HUES6 (cell line): ENCODE data around the gene IRGQ.

Experiments used
- H3K27ac ChIP-seq: 2 replicates; pipeline ENCODE4 v1.7.0; 2013; ENCODE audit warnings: low read depth, mild to moderate bottlenecking, low read length, inconsistent platforms
- H3K27me3 ChIP-seq: 2 replicates; pipeline ENCODE4 v1.6.1; 2013; ENCODE audit warnings: low read length; ENCODE audit not compliant: control insufficient read depth, insufficient read depth
- H3K36me3 ChIP-seq: 2 replicates; pipeline ENCODE4 v1.6.1; 2013; ENCODE audit warnings: low read length; ENCODE audit not compliant: control insufficient read depth, insufficient read depth
- H3K4me1 ChIP-seq: 2 replicates; pipeline ENCODE4 v1.6.1; 2013; ENCODE audit warnings: low read length; ENCODE audit not compliant: control insufficient read depth, insufficient read depth
- H3K4me3 ChIP-seq: 2 replicates; pipeline ENCODE4 v1.5.1; 2013; ENCODE audit warnings: low read depth, low read length
- H3K9ac ChIP-seq: one replicate; pipeline ENCODE4 v1.6.1; 2013; ENCODE audit warnings: mild to moderate bottlenecking, low read length
- H3K9me3 ChIP-seq: 2 replicates; pipeline ENCODE4 v1.6.1; 2013; ENCODE audit warnings: low read depth, low read length; ENCODE audit not compliant: control insufficient read depth, insufficient read depth

The IRGQ gene

DNA sequence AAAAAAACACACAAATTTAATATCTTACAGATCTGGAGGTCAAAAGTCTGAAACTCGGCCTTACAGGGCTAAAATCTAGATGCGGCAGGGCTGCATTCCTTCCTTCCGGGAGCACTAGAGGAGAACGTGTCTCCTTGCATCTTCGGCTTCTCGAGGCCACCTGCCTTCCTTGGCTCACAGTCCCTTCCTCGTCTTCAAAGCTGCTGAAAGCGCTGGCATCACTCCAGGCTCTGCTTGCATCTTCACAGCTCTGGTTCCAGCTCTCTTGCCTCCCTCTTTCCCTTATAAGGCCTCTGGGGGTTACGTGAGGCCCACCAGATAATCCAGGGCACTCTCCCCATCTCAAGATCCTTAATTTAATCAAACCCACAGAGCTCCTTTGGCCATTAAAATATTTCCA, 31.1 kb downstream of the IRGQ start:
- no peak overlapping the region for H3K27ac ChIP-seq
- no peak overlapping the region for H3K4me3 ChIP-seq
- H3K27me3 ChIP-seq = no peaks in the 10 kb centered on the region
- no peaks in the 10 kb centered on the region for H3K9me3 ChIP-seq
- H3K4me1 ChIP-seq = no peaks in the 10 kb centered on the region
- peaks cover 27% of the 10 kb centered on the region for H3K36me3 ChIP-seq
- no peak overlapping the region for H3K9ac ChIP-seq

- Histone ChIP-seq H3K4me3 (no peak overlapping the region), H3K9me3 (no peaks in the 10 kb centered on the region), H3K4me1 (no peaks in the 10 kb centered on the region), H3K9ac (no peak overlapping the region), H3K27ac (no peak overlapping the region), H3K36me3 (peaks cover 30% of the 10 kb centered on the region), H3K27me3 (no peaks in the 10 kb centered on the region)
These were observed 32.0 kb downstream of the IRGQ start for GRCh38 chr19:43563816-43564457.

- Histone ChIP-seq H3K4me3 (no peak overlapping the region), H3K9ac (no peak overlapping the region), H3K4me1 (no peaks in the 10 kb centered on the region), H3K27me3 (no peaks in the 10 kb centered on the region), H3K27ac (no peak overlapping the region), H3K36me3 (peaks cover 34% of the 10 kb centered on the region), H3K9me3 (no peaks in the 10 kb centered on the region)
These were observed 33.2 kb downstream of the IRGQ start for GRCh38 chr19:43562698-43563241.

DNA sequence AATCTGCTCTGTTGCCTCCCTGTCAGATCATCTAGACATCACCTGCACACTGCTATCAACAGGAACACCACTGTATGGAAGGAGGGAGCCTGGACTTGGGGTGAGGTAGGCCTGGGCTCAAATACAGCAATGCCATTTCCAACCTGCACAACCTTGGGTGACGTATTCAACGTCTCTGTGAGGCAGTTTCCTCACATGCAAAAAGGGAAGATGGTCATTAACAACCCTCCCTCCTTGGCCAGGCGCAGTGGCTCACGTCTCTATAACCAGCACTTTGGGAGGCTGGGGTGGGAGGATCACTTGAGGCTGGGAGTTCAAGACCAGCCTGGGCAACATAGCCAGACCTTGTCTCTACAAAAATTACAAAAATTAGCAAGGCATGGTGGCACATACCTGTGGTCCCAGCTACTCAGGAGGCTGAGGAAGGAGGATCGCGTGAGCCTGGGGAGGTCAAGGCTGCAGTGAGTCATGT, 33.7 kb downstream of the IRGQ start:
- H3K4me3 ChIP-seq = no peak overlapping the region
- H3K4me1 ChIP-seq = no peaks in the 10 kb centered on the region
- no peak overlapping the region for H3K27ac ChIP-seq
- no peak overlapping the region for H3K9ac ChIP-seq
- peaks cover 36% of the 10 kb centered on the region for H3K36me3 ChIP-seq
- H3K27me3 ChIP-seq = no peaks in the 10 kb centered on the region
- no peaks in the 10 kb centered on the region for H3K9me3 ChIP-seq

DNA sequence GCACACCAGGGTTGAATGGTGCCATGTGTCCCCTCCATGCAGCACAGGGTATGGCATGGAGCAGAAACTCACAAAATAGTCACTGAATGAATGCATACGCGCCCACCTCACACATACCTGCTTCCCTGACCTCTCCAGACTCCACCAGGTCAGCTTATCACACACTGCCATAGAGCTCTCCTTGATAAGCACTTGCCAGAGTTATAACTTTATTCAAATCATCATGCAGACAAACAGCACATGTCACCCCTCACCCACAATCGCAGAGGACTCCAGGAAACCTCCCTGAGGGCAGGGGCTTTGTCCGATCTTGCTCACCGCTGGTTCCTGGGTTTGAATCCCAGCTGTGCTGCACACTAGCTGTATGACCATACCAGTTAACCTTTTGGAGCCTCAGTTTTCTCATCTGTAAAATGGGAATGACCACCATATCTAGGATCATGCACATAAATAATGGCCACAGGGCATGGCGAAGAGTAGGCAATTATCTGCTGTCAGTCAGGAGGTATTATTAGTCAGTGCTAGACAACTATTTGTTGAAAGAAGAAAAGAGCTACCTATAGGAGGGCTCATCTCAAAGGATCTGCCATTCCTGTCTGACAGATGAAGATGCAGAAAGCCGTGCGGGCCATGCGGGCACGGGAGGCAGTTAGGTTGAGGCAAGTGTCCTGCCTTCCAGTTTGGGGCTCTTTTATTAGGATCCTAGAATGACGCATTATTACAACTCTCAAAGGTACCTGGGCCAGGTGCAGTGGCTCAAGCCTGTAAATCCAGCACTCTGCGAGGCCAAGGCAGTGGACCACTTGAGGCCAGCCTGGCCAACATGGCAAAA, 34.6 kb downstream of the IRGQ start:
- no peaks in the 10 kb centered on the region for H3K4me1 ChIP-seq
- H3K27me3 ChIP-seq = no peaks in the 10 kb centered on the region
- peaks cover 36% of the 10 kb centered on the region for H3K36me3 ChIP-seq
- no peaks in the 10 kb centered on the region for H3K9me3 ChIP-seq
- no peak overlapping the region for H3K4me3 ChIP-seq
- H3K27ac ChIP-seq = no peak overlapping the region
- H3K9ac ChIP-seq = no peak overlapping the region

GRCh38 chr19:43560687-43561086, 35.2 kb downstream of the IRGQ start:
- Histone ChIP-seq H3K9me3 (no peaks in the 10 kb centered on the region), H3K4me1 (no peaks in the 10 kb centered on the region), H3K27me3 (no peaks in the 10 kb centered on the region), H3K36me3 (peaks cover 36% of the 10 kb centered on the region), H3K27ac (no peak overlapping the region), H3K4me3 (no peak overlapping the region), H3K9ac (no peak overlapping the region)

DNA sequence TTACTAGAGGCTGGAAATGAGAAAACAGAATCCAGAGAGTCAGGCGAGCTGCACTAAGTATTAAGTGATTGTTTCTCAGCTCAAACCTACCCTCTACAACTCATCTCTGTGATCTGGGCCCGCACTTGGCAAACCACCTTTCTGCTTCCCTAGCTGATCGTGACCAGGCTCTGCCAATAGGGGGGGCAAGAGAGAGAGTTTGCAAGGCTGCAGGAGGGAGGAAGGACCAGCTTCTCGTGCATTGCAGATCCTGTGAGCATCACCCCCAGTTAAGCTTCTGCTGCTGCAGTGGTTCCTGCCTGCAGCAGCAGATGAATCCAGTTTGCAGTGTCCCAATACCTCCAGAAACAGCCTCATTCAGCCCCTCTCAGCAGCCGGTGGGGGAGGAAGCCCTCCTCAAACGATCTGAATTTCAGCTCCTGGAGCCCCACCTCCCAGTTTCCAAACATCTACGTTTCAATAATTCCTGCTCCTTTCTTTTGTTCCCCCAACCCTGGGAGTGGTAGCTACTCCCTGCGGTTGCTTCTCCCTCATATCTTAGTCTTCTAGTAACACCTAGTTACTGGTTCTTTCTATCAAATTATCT, 40.7 kb downstream of the IRGQ start:
- no peaks in the 10 kb centered on the region for H3K9me3 ChIP-seq
- H3K4me1 ChIP-seq = no peaks in the 10 kb centered on the region
- H3K9ac ChIP-seq = no peak overlapping the region
- H3K27me3 ChIP-seq = no peaks in the 10 kb centered on the region
- H3K4me3 ChIP-seq = no peak overlapping the region
- H3K36me3 ChIP-seq = peaks cover 47% of the 10 kb centered on the region
- no peak overlapping the region for H3K27ac ChIP-seq

- H3K36me3 ChIP-seq = peaks cover 46% of the 10 kb centered on the region
- no peaks in the 10 kb centered on the region for H3K9me3 ChIP-seq
- H3K27me3 ChIP-seq = no peaks in the 10 kb centered on the region
- no peak overlapping the region for H3K9ac ChIP-seq
- H3K27ac ChIP-seq = no peak overlapping the region
- no peaks in the 10 kb centered on the region for H3K4me1 ChIP-seq
- H3K4me3 ChIP-seq = no peak overlapping the region
These were observed 41.5 kb downstream of the IRGQ start for GRCh38 chr19:43554317-43554895.

GRCh38 chr19:43553656-43554055, 42.3 kb downstream of the IRGQ start:
- peaks cover 49% of the 10 kb centered on the region for H3K36me3 ChIP-seq

GRCh38 chr19:43552616-43553015, 43.3 kb downstream of the IRGQ start:
- Histone ChIP-seq H3K27me3 (no peaks in the 10 kb centered on the region), H3K36me3 (peaks cover 44% of the 10 kb centered on the region), H3K27ac (no peak overlapping the region), H3K9ac (no peak overlapping the region), H3K4me3 (no peak overlapping the region), H3K4me1 (no peaks in the 10 kb centered on the region), H3K9me3 (no peaks in the 10 kb centered on the region)

More at GRCh38 chr19:43553656-43554055, 42.3 kb downstream of the IRGQ start:
- no peaks in the 10 kb centered on the region for H3K27me3 ChIP-seq
- H3K9ac ChIP-seq = no peak overlapping the region
- no peak overlapping the region for H3K27ac ChIP-seq
- no peak overlapping the region for H3K4me3 ChIP-seq
- no peaks in the 10 kb centered on the region for H3K9me3 ChIP-seq
- no peaks in the 10 kb centered on the region for H3K4me1 ChIP-seq

DNA sequence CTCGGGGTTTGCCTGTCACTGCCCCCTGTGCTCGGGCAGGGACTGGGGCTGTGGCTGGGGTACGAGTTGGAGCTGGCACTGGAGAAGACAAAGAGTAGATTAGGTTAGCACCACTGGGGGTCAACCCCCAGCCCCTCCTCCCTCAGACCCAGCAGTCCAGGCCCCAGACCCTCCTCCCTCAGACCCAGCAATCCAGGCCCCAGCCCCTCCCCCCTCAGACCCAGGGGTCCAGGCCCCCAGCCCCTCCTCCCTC, 43.8 kb downstream of the IRGQ start:
- Histone ChIP-seq H3K9me3 (no peaks in the 10 kb centered on the region), H3K27me3 (no peaks in the 10 kb centered on the region), H3K9ac (no peak overlapping the region), H3K27ac (no peak overlapping the region), H3K4me3 (no peak overlapping the region), H3K36me3 (peaks cover 44% of the 10 kb centered on the region), H3K4me1 (no peaks in the 10 kb centered on the region)
